GM12878 (cell line): ENCODE results near the gene DET1.

Experiments
- BHLHE40 ChIP-seq, 2 experiments: fragments of 450-650 bp in 1 of 2; IDR thresholded peaks; 2 replicates each; pipeline ENCODE4 v1.6.1; 2011 to 2017; ENCODE audit warnings: low read depth in 2 of 2, borderline replicate concordance in 1 of 2, improper control_type of control experiment in 1 of 2, low read length in 1 of 2, mild to moderate bottlenecking in 1 of 2
- CEBPZ ChIP-seq: fragments of 150-350 bp; IDR thresholded peaks from 2 replicates; pipeline ENCODE4 v1.6.1; 2016; ENCODE audit warnings: low read depth, low read length
- CTCF ChIP-seq, 3 experiments: IDR thresholded peaks in 2 of 3; conservative IDR thresholded peaks in 1 of 3; 2 replicates each; pipeline ENCODE4 v1.5.1; 2011; ENCODE audit warnings: low read depth in 3 of 3, low read length in 3 of 3, mild to moderate bottlenecking in 3 of 3, control low read depth in 2 of 3, moderate library complexity in 2 of 3, inconsistent platforms in 1 of 3, mixed read lengths in 1 of 3; ENCODE audit not compliant: control insufficient read depth in 2 of 3, insufficient read depth in 1 of 3; ENCODE audit errors: extremely low read depth in 1 of 3
- ETV6 ChIP-seq, 2 experiments: fragments of 450-650 bp in 1 of 2; IDR thresholded peaks in 1 of 2; conservative IDR thresholded peaks in 1 of 2; 2 replicates each; pipeline ENCODE4 v1.6.1; 2014; ENCODE audit warnings: antibody characterized with exemption in 1 of 2, borderline replicate concordance in 1 of 2, low read depth in 1 of 2, mild to moderate bottlenecking in 1 of 2, moderate library complexity in 1 of 2
- EZH2 ChIP-seq: IDR thresholded peaks from 2 replicates; pipeline ENCODE4 v1.6.1; 2012; ENCODE audit warnings: low read depth, mild to moderate bottlenecking, control low read depth, inconsistent platforms, low read length, borderline replicate concordance; ENCODE audit not compliant: control insufficient read depth
- MAX ChIP-seq: IDR thresholded peaks from 2 replicates; pipeline ENCODE4 v1.6.1; 2012; ENCODE audit warnings: low read depth, low read length, improper control_type of control experiment
- MYC ChIP-seq: IDR thresholded peaks from 2 replicates; pipeline ENCODE4 v1.6.1; 2011; ENCODE audit warnings: mild to moderate bottlenecking, low read length, moderate library complexity, inconsistent platforms; ENCODE audit not compliant: insufficient read depth, insufficient replicate concordance, insufficient read length, severe bottlenecking
- NR2C2 ChIP-seq: IDR thresholded peaks from 2 replicates; pipeline ENCODE4 v1.6.1; 2011; ENCODE audit warnings: borderline replicate concordance, low read depth; ENCODE audit not compliant: control insufficient read depth, insufficient read length
- POLR2AphosphoS5 ChIP-seq: IDR thresholded peaks from 2 replicates; pipeline ENCODE4 v1.6.1; 2011; ENCODE audit warnings: mild to moderate bottlenecking, low read length, inconsistent platforms
- SIN3A ChIP-seq: IDR thresholded peaks from 2 replicates; pipeline ENCODE4 v1.6.1; 2012; ENCODE audit warnings: low read depth, low read length, improper control_type of control experiment
- SPI1 ChIP-seq: IDR thresholded peaks from 2 replicates; pipeline ENCODE4 v1.6.1; 2011; ENCODE audit warnings: low read depth, mild to moderate bottlenecking, low read length, moderate library complexity, borderline replicate concordance; ENCODE audit not compliant: insufficient read depth
- SUZ12 ChIP-seq: fragments of 200-600 bp; sonication (generic); IDR thresholded peaks from one replicate; pipeline ENCODE4 v1.6.1; 2018; ENCODE audit warnings: antibody characterized with exemption, mild to moderate bottlenecking; ENCODE audit not compliant: unreplicated experiment
- ZBTB33 ChIP-seq: fragments of 450-650 bp; IDR thresholded peaks from 2 replicates; pipeline ENCODE4 v1.6.1; 2017; ENCODE audit warnings: mild to moderate bottlenecking
- ZNF384 ChIP-seq: IDR thresholded peaks from 2 replicates; pipeline ENCODE4 v1.6.1; 2012; ENCODE audit warnings: low read depth, mild to moderate bottlenecking, low read length, improper control_type of control experiment, borderline replicate concordance

GRCh38 chr15:88487796-88488523 is 58.5 kb downstream of the DET1 start:
- TF ChIP-seq POLR2AphosphoS5: no peak
- no peak for TF ChIP-seq NR2C2
- no peak for TF ChIP-seq SPI1
- TF ChIP-seq SIN3A: no peak
- TF ChIP-seq ZNF384: no peak
- TF ChIP-seq CTCF (IDR thresholded peaks at IDR 0.05 in 2 of 3, conservative IDR thresholded peaks at IDR 0.05 in 1 of 3; ENCODE audit: control insufficient read depth in 2 of 3, extremely low read depth in 1 of 3, insufficient read depth in 1 of 3, low read depth in 3 of 3, low read length in 3 of 3): no peak
- TF ChIP-seq MAX: no peak
- TF ChIP-seq BHLHE40 (IDR thresholded peaks at IDR 0.05; ENCODE audit: borderline replicate concordance in 1 of 2, low read depth in 2 of 2, low read length in 1 of 2): no peak
- no peak for TF ChIP-seq CEBPZ
- TF ChIP-seq MYC: no peak
- no peak for TF ChIP-seq EZH2
- TF ChIP-seq ETV6 (conservative IDR thresholded peaks at IDR 0.05 in 1 of 2, IDR thresholded peaks at IDR 0.05 in 1 of 2; ENCODE audit: borderline replicate concordance in 1 of 2, low read depth in 1 of 2): no peak
- TF ChIP-seq ZBTB33: no peak
- TF ChIP-seq SUZ12: no peak
